GM21786 (cell line): ENCODE data around the gene THOP1.

Experiments
- ATAC-seq: cut with Tn5 transposase; IDR thresholded peaks from one replicate; pipeline ENCODE4 v1.9.1; 2021; ENCODE audit not compliant: unreplicated experiment

THOP1 gene

GRCh38 chr19:2850256-2850925, 65.1 kb downstream of the THOP1 start:
- ATAC-seq: no peak

- ATAC-seq: no peak
Observed at GRCh38 chr19:2852598-2852997, 67.3 kb downstream of the THOP1 start.

- ATAC-seq: no peak
Observed at GRCh38 chr19:2853015-2853606, 67.8 kb downstream of the THOP1 start.

GRCh38 chr19:2854849-2855248, 69.5 kb downstream of the THOP1 start:
- no peak for ATAC-seq

- no peak for ATAC-seq
Observed at GRCh38 chr19:2856457-2857050, 71.3 kb downstream of the THOP1 start.

- no peak for ATAC-seq
Observed at GRCh38 chr19:2858864-2859263, 73.6 kb downstream of the THOP1 start.

- no peak for ATAC-seq
Observed at GRCh38 chr19:2863816-2864215, 78.5 kb downstream of the THOP1 start.
